Endothelial cell of umbilical vein (primary cell): ENCODE measurements around the gene MRTFA. TPM values are rescaled to one million over a fixed set of nuclear protein-coding genes. Genes with fewer than 3 reads are reported as not detected.
"Not testable (repeated sequence)": the region's sequence is repeated elsewhere in the genome, so short reads cannot be mapped to it uniquely, and the experiment has no call there.

Source experiments
- BruUV-seq: library from RNA; stranded (reverse); fragments of 400-500 nt; replicated peaks from 2 replicates; lab custom pipeline; 2021; lab: Mats Ljungman, UMichigan
- CTCF ChIA-PET: fragments of 300-600, 350-600 bp; sonication (Branson Sonifier 250); formaldehyde crosslinking; loops from one replicate; lab custom pipeline; 2021; ENCODE audit warnings: antibody characterized with exemption, inconsistent platforms; lab: Charles Lee
- POLR2A ChIA-PET: fragments of 300-600, 350-600 bp; sonication (Branson Sonifier 250); formaldehyde crosslinking; loops from one replicate; lab custom pipeline; 2021; ENCODE audit warnings: antibody characterized with exemption, inconsistent platforms; lab: Charles Lee
- DNase-seq: peaks from one replicate; pipeline ENCODE4 v3.0.0-alpha.2; 2011; ENCODE audit warnings: low read depth, low spot score
- FAIRE-seq: peaks from 2 replicates; lab custom pipeline; 2011; peaks lifted over from hg19 to GRCh38; lab: Jason Lieb, UNC
- H2AFZ ChIP-seq: 2 replicates; pipeline ENCODE4 v1.6.0; 2012; ENCODE audit warnings: low read depth, low read length, control low read depth, inconsistent platforms
- H3K27ac ChIP-seq: 2 replicates; pipeline ENCODE4 v1.5.1; 2011; ENCODE audit warnings: low read depth, mild to moderate bottlenecking, control low read depth, low read length, moderate library complexity; ENCODE audit not compliant: insufficient read depth
- H3K27me3 ChIP-seq, 2 experiments: 2 replicates each; pipeline versions ENCODE4 v1.6.0 to v1.6.1; 2011; ENCODE audit warnings: low read length in 2 of 2, mixed read lengths in 1 of 2; ENCODE audit not compliant: control insufficient read depth in 2 of 2, insufficient read depth in 2 of 2
- H3K36me3 ChIP-seq, 2 experiments: 2 replicates in 1 of 2; 3 replicates in 1 of 2; pipeline ENCODE4 v1.5.1; 2011; ENCODE audit warnings: low read length in 2 of 2, mild to moderate bottlenecking in 1 of 2, moderate library complexity in 1 of 2; ENCODE audit not compliant: control insufficient read depth in 2 of 2, insufficient read depth in 2 of 2; ENCODE audit errors: extremely low read depth in 1 of 2
- H3K4me1 ChIP-seq: 3 replicates; pipeline ENCODE4 v1.5.1; 2011; ENCODE audit warnings: mild to moderate bottlenecking, low read length; ENCODE audit not compliant: control insufficient read depth, insufficient read depth; ENCODE audit errors: extremely low read depth
- H3K4me2 ChIP-seq: 2 replicates; pipeline ENCODE4 v1.6.1; 2011; ENCODE audit warnings: low read length, control low read depth, mixed read lengths; ENCODE audit not compliant: insufficient read depth
- H3K4me3 ChIP-seq, 3 experiments: fragments of 200-600 bp in 1 of 3; sonication (generic), shearing (Covaris generic) in 1 of 3; replicated peaks in 1 of 3; 2 replicates each; pipeline ENCODE4 v1.5.1; 2011 to 2016; ENCODE audit warnings: control low read depth in 3 of 3, low read length in 3 of 3, mild to moderate bottlenecking in 2 of 3, inconsistent platforms in 1 of 3, low read depth in 1 of 3, moderate library complexity in 1 of 3; ENCODE audit not compliant: insufficient read depth in 1 of 3
- H3K79me2 ChIP-seq: 2 replicates; pipeline ENCODE4 v1.6.0; 2012; ENCODE audit warnings: low read length, inconsistent platforms; ENCODE audit not compliant: control insufficient read depth, insufficient read depth
- H3K9ac ChIP-seq: replicated peaks from 2 replicates; pipeline ENCODE3; 2011; ENCODE audit warnings: low read length, control low read depth; ENCODE audit not compliant: insufficient read depth; ENCODE audit errors: extremely low read depth
- H3K9me1 ChIP-seq: replicated peaks from 3 replicates; pipeline ENCODE4 v1.6.0; 2011; ENCODE audit warnings: mild to moderate bottlenecking, low read length; ENCODE audit not compliant: control insufficient read depth, insufficient read depth; ENCODE audit errors: extremely low read depth
- H3K9me3 ChIP-seq: replicated peaks from 2 replicates; pipeline ENCODE4 v1.5.1; 2012; ENCODE audit warnings: low read length, inconsistent platforms; ENCODE audit not compliant: control insufficient read depth, insufficient read depth
- H4K20me1 ChIP-seq: replicated peaks from 2 replicates; pipeline ENCODE3; 2011; ENCODE audit warnings: mild to moderate bottlenecking, low read length; ENCODE audit not compliant: control insufficient read depth, insufficient read depth; ENCODE audit errors: extremely low read depth
- EZH2 ChIP-seq: IDR thresholded peaks from 2 replicates; pipeline ENCODE4 v1.6.1; 2012; ENCODE audit warnings: borderline replicate concordance, low read depth, mild to moderate bottlenecking, moderate library complexity, low read length, inconsistent platforms; ENCODE audit not compliant: severe bottlenecking
- FOS ChIP-seq: IDR thresholded peaks from 2 replicates; pipeline ENCODE4 v1.6.1; 2011; ENCODE audit warnings: mild to moderate bottlenecking, low read length, moderate library complexity, borderline replicate concordance; ENCODE audit not compliant: insufficient read depth
- GATA2 ChIP-seq: IDR thresholded peaks from 2 replicates; pipeline ENCODE4 v1.7.0; 2011; ENCODE audit warnings: low read depth, mild to moderate bottlenecking, moderate library complexity, mixed read lengths, low read length; ENCODE audit not compliant: insufficient read length, insufficient read depth
- JUN ChIP-seq: IDR thresholded peaks from 2 replicates; pipeline ENCODE4 v1.6.1; 2011; ENCODE audit warnings: borderline replicate concordance, low read depth; ENCODE audit not compliant: insufficient read length, insufficient read depth
- MYC ChIP-seq: IDR thresholded peaks from one replicate; pipeline ENCODE4 v1.6.1; 2011; ENCODE audit warnings: mild to moderate bottlenecking, low read depth, low read length
- POLR2A ChIP-seq: IDR thresholded peaks from 2 replicates; pipeline ENCODE4 v1.6.1; 2012; ENCODE audit warnings: low read depth, mild to moderate bottlenecking, control low read depth, low read length
- POLR2AphosphoS5 ChIP-seq: IDR thresholded peaks from 2 replicates; pipeline ENCODE4 v1.6.1; 2012; ENCODE audit warnings: low read depth, mild to moderate bottlenecking, control low read depth, low read length, moderate library complexity; ENCODE audit not compliant: insufficient read depth
- dilution Hi-C: fragments of 300-500 bp; cut with MboI; formaldehyde crosslinking; loops from one replicate; pipeline ENCODE4 v1.15.0; 2019; ENCODE audit warnings: low sequenced_read_pairs; ENCODE audit not compliant: extremely low pct_ligation_motif_present
- intact Hi-C: fragments of 100-400 bp; cut with micrococcal nuclease; formaldehyde crosslinking; loops from one replicate; pipeline ENCODE4 v1.10.0; 2022
- polyA plus RNA-seq, 4 experiments: library from polyadenylated mRNA; depleted of rRNA in 3 of 4; stranded (reverse) in 3 of 4; unstranded in 1 of 4; fragments of >200 nt; gene quantifications; 2 replicates each; pipeline versions ENCODE4 v1.2.1 to v1.2.3, GENCODE V29; 2011 to 2012; ENCODE audit warnings: missing spikeins in 1 of 4
- total RNA-seq: library from RNA; stranded (reverse); gene quantifications from 2 replicates; pipeline ENCODE4 v1.2.3, GENCODE V29; 2021
- TF ChIP-seq, protein P1 (sequence below), 2 donors: IDR thresholded peaks; 1 replicate in 1 of 2; 2 replicates in 1 of 2; pipeline ENCODE4 v1.5.1; 2011; ENCODE audit warnings: low read length in 2 of 2, mild to moderate bottlenecking in 2 of 2, moderate library complexity in 2 of 2, control low read depth in 1 of 2, inconsistent platforms in 1 of 2, low read depth in 1 of 2; ENCODE audit not compliant: insufficient read depth in 1 of 2; ENCODE audit errors: extremely low read depth in 1 of 2
- TF ChIP-seq, protein P2 (sequence below): IDR thresholded peaks from 2 replicates; pipeline ENCODE4 v1.6.1; 2011; ENCODE audit not compliant: insufficient read depth, insufficient read length

The MRTFA gene
- total and polyA plus RNA-seq, 2 donors (not counting 3 experiments of a cell fraction or from before 2014, with no cell fraction given), result 13.6 to 44.1 TPM

- no peak for FAIRE-seq
- no peak for TF ChIP-seq POLR2A
- TF ChIP-seq, protein P1, sequence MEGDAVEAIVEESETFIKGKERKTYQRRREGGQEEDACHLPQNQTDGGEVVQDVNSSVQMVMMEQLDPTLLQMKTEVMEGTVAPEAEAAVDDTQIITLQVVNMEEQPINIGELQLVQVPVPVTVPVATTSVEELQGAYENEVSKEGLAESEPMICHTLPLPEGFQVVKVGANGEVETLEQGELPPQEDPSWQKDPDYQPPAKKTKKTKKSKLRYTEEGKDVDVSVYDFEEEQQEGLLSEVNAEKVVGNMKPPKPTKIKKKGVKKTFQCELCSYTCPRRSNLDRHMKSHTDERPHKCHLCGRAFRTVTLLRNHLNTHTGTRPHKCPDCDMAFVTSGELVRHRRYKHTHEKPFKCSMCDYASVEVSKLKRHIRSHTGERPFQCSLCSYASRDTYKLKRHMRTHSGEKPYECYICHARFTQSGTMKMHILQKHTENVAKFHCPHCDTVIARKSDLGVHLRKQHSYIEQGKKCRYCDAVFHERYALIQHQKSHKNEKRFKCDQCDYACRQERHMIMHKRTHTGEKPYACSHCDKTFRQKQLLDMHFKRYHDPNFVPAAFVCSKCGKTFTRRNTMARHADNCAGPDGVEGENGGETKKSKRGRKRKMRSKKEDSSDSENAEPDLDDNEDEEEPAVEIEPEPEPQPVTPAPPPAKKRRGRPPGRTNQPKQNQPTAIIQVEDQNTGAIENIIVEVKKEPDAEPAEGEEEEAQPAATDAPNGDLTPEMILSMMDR (IDR thresholded peaks at IDR 0.05; ENCODE audit: extremely low read depth in 1 of 2, insufficient read depth in 1 of 2, low read depth in 1 of 2, low read length in 2 of 2), result no peak
- TF ChIP-seq JUN, result no peak
- no peak for TF ChIP-seq GATA2
- TF ChIP-seq EZH2, result no peak
- TF ChIP-seq MYC, result no peak
- TF ChIP-seq, protein P2, sequence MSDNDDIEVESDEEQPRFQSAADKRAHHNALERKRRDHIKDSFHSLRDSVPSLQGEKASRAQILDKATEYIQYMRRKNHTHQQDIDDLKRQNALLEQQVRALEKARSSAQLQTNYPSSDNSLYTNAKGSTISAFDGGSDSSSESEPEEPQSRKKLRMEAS, result no peak
- TF ChIP-seq POLR2AphosphoS5, result no peak
- no peak for TF ChIP-seq FOS
- Histone ChIP-seq H3K9me3 (no peaks in the 10 kb centered on the region), H3K9me1 (no peaks in the 10 kb centered on the region), H3K79me2 (peaks cover 21% of the 10 kb centered on the region), H2AFZ (no peak overlapping the region), H3K9ac (no peak overlapping the region), H3K4me3 (no peak overlapping the region), H3K4me1 (peaks cover 6% of the 10 kb centered on the region), H4K20me1 (no peaks in the 10 kb centered on the region), H3K27ac (no peak overlapping the region), H3K36me3 (no peaks in the 10 kb centered on the region), H3K27me3 (no peaks in the 10 kb centered on the region), H3K4me2 (no peak overlapping the region)
- BruUV-seq, result no TSS peak
- CTCF ChIA-PET, result interaction anchor here (0.5 kb wide), 1 partner anchor 465 kb away, joined by 3 read pairs; no protein-coding TSS in a partner anchor
- POLR2A ChIA-PET, result no interaction called here
- dilution Hi-C loops, result no loop called here
- intact Hi-C loops, result no loop called here
- no peak for DNase-seq
Measured at GRCh38 chr22:40556641-40557040, 79.9 kb downstream of the MRTFA start.

- H3K9ac ChIP-seq, H3K4me1 ChIP-seq, FAIRE-seq, H3K27me3 ChIP-seq, H3K27ac ChIP-seq, BruUV-seq, H3K4me3 ChIP-seq, H3K36me3 ChIP-seq, H3K9me3 ChIP-seq, H4K20me1 ChIP-seq, H3K4me2 ChIP-seq, POLR2A ChIA-PET, dilution Hi-C loops, H2AFZ ChIP-seq, H3K9me1 ChIP-seq, DNase-seq, intact Hi-C loops: not testable (repeated sequence)
- CTCF ChIA-PET, result interaction anchor here (0.9 kb wide), 1 partner anchor 10 kb away, joined by 3 read pairs; no protein-coding TSS in a partner anchor
- peaks cover 10% of the 10 kb centered on the region for H3K79me2 ChIP-seq
Measured at GRCh38 chr22:40554023-40554422, 82.5 kb downstream of the MRTFA start.
